GM12892 (cell line): ENCODE results near the gene ATCAY.
"Not testable (repeated sequence)": the region's sequence is repeated elsewhere in the genome, so short reads cannot be mapped to it uniquely, and the experiment has no call there.

Experiments
- DNase-seq: peaks from one replicate; pipeline ENCODE4 v3.0.0; 2011; ENCODE audit not compliant: insufficient read length
- FAIRE-seq: peaks from 2 replicates; lab custom pipeline; 2011; peaks lifted over from hg19 to GRCh38; lab: Jason Lieb, UNC
- POLR2A ChIP-seq: IDR thresholded peaks from 2 replicates; pipeline ENCODE4 v1.6.1; 2011; ENCODE audit warnings: low read depth, low read length, control low read depth
- POLR2AphosphoS5 ChIP-seq: IDR thresholded peaks from 2 replicates; pipeline ENCODE4 v1.6.1; 2011; ENCODE audit warnings: low read depth, low read length, control low read depth
- TAF1 ChIP-seq: IDR thresholded peaks from 2 replicates; pipeline ENCODE4 v1.6.1; 2011; ENCODE audit warnings: low read depth, mild to moderate bottlenecking, control low read depth, low read length, borderline replicate concordance

The ATCAY gene

GRCh38 chr19:3893509-3894179, 13.2 kb downstream of the ATCAY start:
- TF ChIP-seq TAF1 (no peak), POLR2A (no peak), POLR2AphosphoS5 (no peak)
- no peak for FAIRE-seq
- DNase-seq, result no peak

GRCh38 chr19:3894959-3895358, 14.5 kb downstream of the ATCAY start:
- FAIRE-seq, DNase-seq: not testable (repeated sequence)

GRCh38 chr19:3895788-3896187, 15.3 kb downstream of the ATCAY start:
- FAIRE-seq (no peak), DNase-seq (no peak)
- no peak for TF ChIP-seq POLR2A
- TF ChIP-seq TAF1, result no peak
- TF ChIP-seq POLR2AphosphoS5, result no peak

GRCh38 chr19:3897936-3898335, 17.5 kb downstream of the ATCAY start:
- DNase-seq, result no peak
- TF ChIP-seq TAF1 (no peak), POLR2AphosphoS5 (no peak), POLR2A (no peak)
- no peak for FAIRE-seq

- no peak for DNase-seq
- no peak for FAIRE-seq
- TF ChIP-seq TAF1 (no peak), POLR2A (no peak), POLR2AphosphoS5 (no peak)
Measured at GRCh38 chr19:3898426-3898825, 17.9 kb downstream of the ATCAY start.

GRCh38 chr19:3899531-3900294, 19.2 kb downstream of the ATCAY start:
- TF ChIP-seq POLR2A, result no peak
- TF ChIP-seq POLR2AphosphoS5, result no peak
- no peak for TF ChIP-seq TAF1
- no peak for FAIRE-seq
- no peak for DNase-seq

GRCh38 chr19:3902317-3902973, 22.0 kb downstream of the ATCAY start:
- FAIRE-seq (no peak), DNase-seq (no peak)
- TF ChIP-seq TAF1 (no peak), POLR2A (no peak), POLR2AphosphoS5 (no peak)

- no peak for DNase-seq
- no peak for FAIRE-seq
- TF ChIP-seq POLR2AphosphoS5 (no peak), TAF1 (no peak), POLR2A (no peak)
Measured at GRCh38 chr19:3904233-3904632, 23.7 kb downstream of the ATCAY start.

GRCh38 chr19:3907626-3908265, 27.3 kb downstream of the ATCAY start:
- DNase-seq (no peak), FAIRE-seq (no peak)
- TF ChIP-seq POLR2AphosphoS5, result no peak
- TF ChIP-seq TAF1, result no peak
- no peak for TF ChIP-seq POLR2A

- no peak for TF ChIP-seq POLR2A
- FAIRE-seq, result no peak
- no peak for DNase-seq
Measured at GRCh38 chr19:3908266-3909054, 28.0 kb downstream of the ATCAY start.

GRCh38 chr19:3910105-3910504, 29.6 kb downstream of the ATCAY start:
- no peak for TF ChIP-seq POLR2AphosphoS5
- TF ChIP-seq TAF1, result no peak
- no peak for TF ChIP-seq POLR2A
- FAIRE-seq, result no peak
- DNase-seq, result no peak
